ENCODE data around the gene MACROD2. TPM values are rescaled to one million over a fixed set of nuclear protein-coding genes. Genes with fewer than 3 reads are reported as not detected.

MACROD2 gene
- total RNA-seq, 1 donor from 2014 or later: 0.23 TPM

GRCh38 chr20:15380770-15381169 is 1385.5 kb downstream of the MACROD2 start:
- no peak for TF ChIP-seq CTCF (conservative IDR thresholded peaks at IDR 0.05; ENCODE audit: low read depth, low read length)
- no peak for DNase-seq (ENCODE audit: low read depth)
- no peak overlapping the region for H3K4me3 ChIP-seq (ENCODE audit: low read depth, low read length)

DNA sequence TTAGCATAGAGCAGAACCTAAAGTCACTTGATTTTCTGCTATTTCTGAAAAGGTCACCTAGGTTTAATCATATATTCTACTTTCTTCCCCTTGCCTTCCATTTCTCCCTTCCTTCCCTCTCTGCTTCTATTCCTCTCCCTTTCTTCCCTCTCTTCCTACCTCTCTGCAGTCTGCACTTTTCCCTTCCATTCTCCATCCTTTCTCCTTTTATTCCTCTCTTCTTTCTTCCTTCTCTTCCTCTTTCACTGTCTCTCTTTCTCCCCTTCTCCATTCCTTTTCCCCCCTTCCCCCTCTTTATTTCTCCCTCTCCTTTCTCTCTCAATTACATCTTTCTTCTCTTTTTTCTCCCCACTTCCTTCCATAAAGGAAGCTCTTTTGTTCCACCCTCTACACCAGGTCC is 1391.9 kb downstream of the MACROD2 start:
- no peak for TF ChIP-seq CTCF (conservative IDR thresholded peaks at IDR 0.05; ENCODE audit: low read depth, low read length)
- no peak for DNase-seq (ENCODE audit: low read depth)
- no peak overlapping the region for H3K4me3 ChIP-seq (ENCODE audit: low read depth, low read length)

- TF ChIP-seq CTCF (conservative IDR thresholded peaks at IDR 0.05; ENCODE audit: low read depth, low read length): no peak
- no peak for DNase-seq (ENCODE audit: low read depth)
- no peak overlapping the region for H3K4me3 ChIP-seq (ENCODE audit: low read depth, low read length)
These were observed 1400.1 kb downstream of the MACROD2 start for GRCh38 chr20:15395457-15395856.

DNA sequence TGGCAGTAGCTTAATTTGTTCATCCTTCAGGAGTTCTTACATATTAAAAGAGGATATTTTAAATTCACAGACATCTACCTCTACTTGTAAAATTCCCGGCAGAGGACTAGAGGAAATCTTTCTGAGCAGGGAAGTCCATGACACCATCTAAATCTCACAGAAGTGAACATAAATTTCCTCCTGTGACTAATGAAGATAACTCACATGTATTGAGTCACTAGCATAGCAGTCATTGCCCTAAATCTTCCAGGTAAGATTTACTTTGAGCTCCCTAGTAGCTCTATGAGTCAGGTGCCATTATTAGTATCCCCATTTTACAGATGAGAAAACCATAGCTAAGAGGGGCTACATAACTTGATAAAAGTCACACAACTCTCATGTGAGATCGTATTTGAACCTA is 1400.7 kb downstream of the MACROD2 start:
- no peak for DNase-seq (ENCODE audit: low read depth)
- no peak for TF ChIP-seq CTCF (conservative IDR thresholded peaks at IDR 0.05; ENCODE audit: low read depth, low read length)
- H3K4me3 ChIP-seq (ENCODE audit: low read depth, low read length): no peak overlapping the region

DNA sequence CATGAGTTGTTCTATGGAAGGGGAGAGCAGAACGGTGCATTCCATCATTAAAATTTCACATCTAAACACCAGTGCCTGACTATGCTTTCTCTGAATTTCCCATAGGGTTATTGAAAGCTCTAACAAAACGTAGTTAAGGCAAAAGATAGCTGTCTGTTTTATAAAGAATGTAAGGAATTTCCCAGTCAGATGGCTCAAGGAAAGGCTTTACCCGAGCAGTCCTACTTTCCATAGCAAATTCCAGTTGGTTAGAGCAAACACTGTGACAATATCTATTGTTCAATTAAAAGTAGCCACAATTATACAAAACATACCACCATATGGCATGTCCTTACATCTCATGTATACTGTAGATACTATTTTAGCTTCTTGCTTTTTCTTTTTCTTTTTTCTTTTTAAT is 1401.6 kb downstream of the MACROD2 start:
- no peak overlapping the region for H3K4me3 ChIP-seq (ENCODE audit: low read depth, low read length)
- no peak for TF ChIP-seq CTCF (conservative IDR thresholded peaks at IDR 0.05; ENCODE audit: low read depth, low read length)
- no peak for DNase-seq (ENCODE audit: low read depth)

- no peak overlapping the region for H3K4me3 ChIP-seq (ENCODE audit: low read depth, low read length)
- DNase-seq (ENCODE audit: low read depth): no peak
- TF ChIP-seq CTCF (conservative IDR thresholded peaks at IDR 0.05; ENCODE audit: low read depth, low read length): no peak
These were observed 1404.5 kb downstream of the MACROD2 start for GRCh38 chr20:15399781-15400180.

GRCh38 chr20:15406072-15406471 is 1410.8 kb downstream of the MACROD2 start:
- TF ChIP-seq CTCF (conservative IDR thresholded peaks at IDR 0.05; ENCODE audit: low read depth, low read length): no peak
- DNase-seq (ENCODE audit: low read depth): no peak
- H3K4me3 ChIP-seq (ENCODE audit: low read depth, low read length): no peak overlapping the region

All from epithelial cell of proximal tubule (primary cell).